ENCODE results near the gene FHOD3.

- TF ChIP-seq POLR2A (IDR thresholded peaks at IDR 0.05) (no peak), CTCF (IDR thresholded peaks at IDR 0.05 in 8 of 11, conservative IDR thresholded peaks at IDR 0.05 in 3 of 11) (no peak), POLR2AphosphoS5 (IDR thresholded peaks at IDR 0.05) (no peak)
Observed at GRCh38 chr18:36782710-36783109, 485.2 kb downstream of the FHOD3 start.

All from spleen (tissue), 7 donors.